Measurements from ENCODE around the gene INO80. TPM values are rescaled to one million over a fixed set of nuclear protein-coding genes. Genes with fewer than 3 reads are reported as not detected.

INO80 gene
- total RNA-seq, 1 experiment from 2014 or later = 38.4 TPM

DNA sequence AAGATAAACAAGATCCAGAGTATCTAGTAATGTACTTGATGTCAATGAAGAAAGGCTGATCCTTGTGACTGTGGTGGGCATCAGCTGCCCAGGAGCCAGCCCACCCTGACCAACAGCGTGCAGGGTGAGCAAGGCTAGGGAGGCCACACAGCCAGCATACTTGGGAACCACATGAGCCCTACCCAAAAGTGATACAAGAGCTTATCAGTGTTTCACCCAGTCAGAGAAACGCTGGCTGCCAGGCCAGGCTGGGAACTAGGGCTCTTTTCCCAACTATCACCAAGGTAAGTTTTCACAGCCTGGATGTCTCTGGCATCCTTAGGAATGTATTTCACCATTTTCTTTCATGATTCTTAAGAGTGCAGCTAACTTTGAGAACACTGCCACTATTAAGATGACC is 137.9 kb downstream of the INO80 start:
- no peak overlapping the region for H3K27ac ChIP-seq (ENCODE audit: low read length)
- H3K4me3 ChIP-seq (ENCODE audit: low read length) = no peak overlapping the region
- peaks cover 64% of the 10 kb centered on the region for H3K36me3 ChIP-seq (ENCODE audit: low read depth, low read length)
- no peaks in the 10 kb centered on the region for H3F3A ChIP-seq (ENCODE audit: low read length, unreplicated experiment)
- TF ChIP-seq EZH2 (IDR thresholded peaks at IDR 0.05; ENCODE audit: low read length, unreplicated experiment) (no peak), EZH2phosphoT487 (IDR thresholded peaks at IDR 0.05; ENCODE audit: borderline replicate concordance, low read length) (no peak)
- TF ChIP-seq, protein P1, sequence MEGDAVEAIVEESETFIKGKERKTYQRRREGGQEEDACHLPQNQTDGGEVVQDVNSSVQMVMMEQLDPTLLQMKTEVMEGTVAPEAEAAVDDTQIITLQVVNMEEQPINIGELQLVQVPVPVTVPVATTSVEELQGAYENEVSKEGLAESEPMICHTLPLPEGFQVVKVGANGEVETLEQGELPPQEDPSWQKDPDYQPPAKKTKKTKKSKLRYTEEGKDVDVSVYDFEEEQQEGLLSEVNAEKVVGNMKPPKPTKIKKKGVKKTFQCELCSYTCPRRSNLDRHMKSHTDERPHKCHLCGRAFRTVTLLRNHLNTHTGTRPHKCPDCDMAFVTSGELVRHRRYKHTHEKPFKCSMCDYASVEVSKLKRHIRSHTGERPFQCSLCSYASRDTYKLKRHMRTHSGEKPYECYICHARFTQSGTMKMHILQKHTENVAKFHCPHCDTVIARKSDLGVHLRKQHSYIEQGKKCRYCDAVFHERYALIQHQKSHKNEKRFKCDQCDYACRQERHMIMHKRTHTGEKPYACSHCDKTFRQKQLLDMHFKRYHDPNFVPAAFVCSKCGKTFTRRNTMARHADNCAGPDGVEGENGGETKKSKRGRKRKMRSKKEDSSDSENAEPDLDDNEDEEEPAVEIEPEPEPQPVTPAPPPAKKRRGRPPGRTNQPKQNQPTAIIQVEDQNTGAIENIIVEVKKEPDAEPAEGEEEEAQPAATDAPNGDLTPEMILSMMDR (conservative IDR thresholded peaks at IDR 0.05; ENCODE audit: low read depth, low read length) = no peak
- ChIA-PET CTCF (no interaction called here), POLR2A (ENCODE audit: unreplicated experiment) (no interaction called here)
- intact Hi-C loops (cut with micrococcal nuclease) = no loop called here
- no peak overlapping the region for H3K9ac ChIP-seq (ENCODE audit: low read length)
- peaks cover 6% of the 10 kb centered on the region; the same call in 1 of the 2 replicates for H3K4me1 ChIP-seq (ENCODE audit: insufficient read depth, low read length)
- no peaks in the 10 kb centered on the region for H3K9me2 ChIP-seq (replicated peaks; ENCODE audit: low read length)
- BruUV-seq (replicated peaks) = no TSS peak
- no peak overlapping the region for H3K4me2 ChIP-seq (ENCODE audit: low read length)
- no peaks in the 10 kb centered on the region for H4K20me1 ChIP-seq (ENCODE audit: low read length)
- no peak for DNase-seq
- H3K9me3 ChIP-seq (ENCODE audit: low read length) = no peaks in the 10 kb centered on the region
- H3K79me2 ChIP-seq (ENCODE audit: low read length) = no peaks in the 10 kb centered on the region
- ATAC-seq = no peak
- no peaks in the 10 kb centered on the region for H3K27me3 ChIP-seq (ENCODE audit: low read length)
- no peak overlapping the region for H2AFZ ChIP-seq (ENCODE audit: low read length)

DNA sequence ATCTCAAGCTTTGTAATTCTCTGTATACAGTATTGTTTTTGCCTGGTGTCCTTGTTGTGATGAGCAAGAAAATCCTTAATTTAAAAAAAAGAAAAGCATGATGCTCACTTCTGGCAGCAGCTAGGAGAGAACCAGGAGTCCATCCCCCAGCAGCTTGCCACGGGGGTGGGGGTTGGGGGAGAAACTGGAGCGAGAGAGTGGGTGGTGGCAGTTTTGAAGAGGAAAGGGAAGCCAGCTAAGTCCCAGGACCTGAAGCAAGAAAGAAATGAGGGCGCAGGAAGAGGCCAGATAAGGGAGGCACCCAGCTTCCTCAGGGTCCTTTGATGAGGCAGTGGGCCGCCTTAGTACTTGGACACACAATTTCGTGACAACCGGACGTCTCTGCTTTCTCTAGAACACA is 139.3 kb downstream of the INO80 start:
- peaks cover 19% of the 10 kb centered on the region for H3K4me1 ChIP-seq (ENCODE audit: insufficient read depth, low read length)
- no peaks in the 10 kb centered on the region for H3K9me3 ChIP-seq (ENCODE audit: low read length)
- POLR2A ChIA-PET (ENCODE audit: unreplicated experiment) = no interaction called here
- TF ChIP-seq, protein P1 (conservative IDR thresholded peaks at IDR 0.05; ENCODE audit: low read depth, low read length) = no peak
- no peak for TF ChIP-seq EZH2 (IDR thresholded peaks at IDR 0.05; ENCODE audit: low read length, unreplicated experiment)
- no peak for TF ChIP-seq EZH2phosphoT487 (IDR thresholded peaks at IDR 0.05; ENCODE audit: borderline replicate concordance, low read length)
- ATAC-seq (no peak), DNase-seq (no peak)
- H3K27ac ChIP-seq (ENCODE audit: low read length) = no peak overlapping the region
- H3K79me2 ChIP-seq (ENCODE audit: low read length) = no peaks in the 10 kb centered on the region
- CTCF ChIA-PET = no interaction called here
- H3K4me2 ChIP-seq (ENCODE audit: low read length) = no peak overlapping the region
- H4K20me1 ChIP-seq (ENCODE audit: low read length) = no peaks in the 10 kb centered on the region
- no peak overlapping the region for H3K9ac ChIP-seq (ENCODE audit: low read length)
- H3K36me3 ChIP-seq (ENCODE audit: low read depth, low read length) = peaks cover 51% of the 10 kb centered on the region; the same call in 1 of the 2 replicates
- no TSS peak for BruUV-seq (replicated peaks)
- no peak overlapping the region for H2AFZ ChIP-seq (ENCODE audit: low read length)
- H3F3A ChIP-seq (ENCODE audit: low read length, unreplicated experiment) = peaks cover 9% of the 10 kb centered on the region
- no peaks in the 10 kb centered on the region for H3K9me2 ChIP-seq (replicated peaks; ENCODE audit: low read length)
- H3K27me3 ChIP-seq (ENCODE audit: low read length) = no peaks in the 10 kb centered on the region
- H3K4me3 ChIP-seq (ENCODE audit: low read length) = no peak overlapping the region
- intact Hi-C loops (cut with micrococcal nuclease) = no loop called here

DNA sequence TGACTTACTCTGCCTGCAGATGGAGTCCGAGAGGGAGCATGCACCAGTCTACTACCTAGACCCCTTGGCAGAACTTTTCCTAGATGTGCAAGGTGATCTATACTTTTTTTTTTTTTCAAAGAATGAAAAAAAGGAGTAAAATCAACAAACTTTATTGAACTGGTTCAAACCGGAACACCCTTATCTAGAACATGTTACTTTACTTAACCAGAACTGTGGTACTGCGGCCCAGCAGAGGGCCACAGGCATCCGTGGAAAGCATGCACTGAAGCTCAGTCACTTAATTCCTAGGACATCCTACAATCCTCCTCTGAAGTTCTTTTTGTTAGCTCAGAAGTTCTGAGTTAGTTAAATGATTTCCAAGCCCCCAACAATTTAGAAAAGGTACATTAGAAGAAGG is 141.2 kb downstream of the INO80 start:
- no peaks in the 10 kb centered on the region for H3K9me3 ChIP-seq (ENCODE audit: low read length)
- ATAC-seq = no peak
- POLR2A ChIA-PET (ENCODE audit: unreplicated experiment) = no interaction called here
- peaks cover 25% of the 10 kb centered on the region for H3K4me1 ChIP-seq (ENCODE audit: insufficient read depth, low read length)
- no peak for TF ChIP-seq EZH2 (IDR thresholded peaks at IDR 0.05; ENCODE audit: low read length, unreplicated experiment)
- TF ChIP-seq, protein P1 (conservative IDR thresholded peaks at IDR 0.05; ENCODE audit: low read depth, low read length) = no peak
- TF ChIP-seq EZH2phosphoT487 (IDR thresholded peaks at IDR 0.05; ENCODE audit: borderline replicate concordance, low read length) = no peak
- BruUV-seq (replicated peaks) = no TSS peak
- H3K4me3 ChIP-seq (ENCODE audit: low read length) = no peak overlapping the region
- no peak for DNase-seq
- CTCF ChIA-PET = interaction anchor here (0.6 to 0.7 kb wide), 2 partner anchors 44 to 230 kb away, joined by 4 to 5 read pairs; no protein-coding TSS in a partner anchor
- H2AFZ ChIP-seq (ENCODE audit: low read length) = no peak overlapping the region
- intact Hi-C loops (cut with micrococcal nuclease) = no loop called here
- no peaks in the 10 kb centered on the region for H4K20me1 ChIP-seq (ENCODE audit: low read length)
- peaks cover 33% of the 10 kb centered on the region; the same call in 1 of the 2 replicates for H3K36me3 ChIP-seq (ENCODE audit: low read depth, low read length)
- H3K27me3 ChIP-seq (ENCODE audit: low read length) = no peaks in the 10 kb centered on the region
- no peak overlapping the region for H3K4me2 ChIP-seq (ENCODE audit: low read length)
- H3K9ac ChIP-seq (ENCODE audit: low read length) = no peak overlapping the region
- H3K79me2 ChIP-seq (ENCODE audit: low read length) = no peaks in the 10 kb centered on the region
- peaks cover 9% of the 10 kb centered on the region for H3F3A ChIP-seq (ENCODE audit: low read length, unreplicated experiment)
- H3K9me2 ChIP-seq (replicated peaks; ENCODE audit: low read length) = no peaks in the 10 kb centered on the region
- no peak overlapping the region for H3K27ac ChIP-seq (ENCODE audit: low read length)
